ENCODE results near the gene NEUROD2. TPM values are rescaled to one million over a fixed set of nuclear protein-coding genes. Genes with fewer than 3 reads are reported as not detected.
A peak's percentile ranks its signal among the peaks of the same experiment; 100 is the strongest.

The NEUROD2 gene
- total and polyA plus RNA-seq, 2 donors (not counting 3 experiments of a cell fraction or from before 2014, with no cell fraction given) = not detected

GRCh38 chr17:39579318-39580081 is 28.2 kb downstream of the NEUROD2 start:
- no peaks in the 10 kb centered on the region for H4K20me1 ChIP-seq (replicated peaks; ENCODE audit: control insufficient read depth, extremely low read depth, insufficient read depth, low read length)
- CTCF ChIA-PET = interaction anchor here (2.5 to 3.4 kb wide), 3 partner anchors 32 to 44 kb away, joined by 6 to 23 read pairs (median 12); no protein-coding TSS in a partner anchor
- BruUV-seq (replicated peaks) = no TSS peak

GRCh38 chr17:39578272-39578671 is 29.4 kb downstream of the NEUROD2 start:
- Histone ChIP-seq H4K20me1 (replicated peaks; ENCODE audit: control insufficient read depth, extremely low read depth, insufficient read depth, low read length) (no peaks in the 10 kb centered on the region), H3K9ac (replicated peaks; ENCODE audit: extremely low read depth, insufficient read depth, low read length) (no peak overlapping the region), H3K27ac (ENCODE audit: insufficient read depth, low read depth, low read length) (no peak overlapping the region), H3K4me1 (ENCODE audit: control insufficient read depth, extremely low read depth, insufficient read depth, low read length) (peaks cover 7% of the 10 kb centered on the region), H3K9me1 (replicated peaks; ENCODE audit: control insufficient read depth, extremely low read depth, insufficient read depth, low read length) (no peaks in the 10 kb centered on the region), H3K4me2 (ENCODE audit: insufficient read depth, low read length) (no peak overlapping the region), H3K36me3 (ENCODE audit: control insufficient read depth in 2 of 2, extremely low read depth in 1 of 2, insufficient read depth in 2 of 2, low read length in 2 of 2) (no peaks in the 10 kb centered on the region), H3K27me3 (ENCODE audit: control insufficient read depth in 2 of 2, insufficient read depth in 2 of 2, low read length in 2 of 2) (peaks cover 5 to 10% of the 10 kb centered on the region in 2 experiments), H2AFZ (ENCODE audit: low read depth, low read length) (no peak overlapping the region), H3K79me2 (ENCODE audit: control insufficient read depth, insufficient read depth, low read length) (no peaks in the 10 kb centered on the region), H3K9me3 (replicated peaks; ENCODE audit: control insufficient read depth, insufficient read depth, low read length) (no peaks in the 10 kb centered on the region), H3K4me3 (replicated peaks in 1 of 3; ENCODE audit: insufficient read depth in 1 of 3, low read depth in 1 of 3, low read length in 3 of 3) (no peak overlapping the region)
- intact Hi-C loops (cut with micrococcal nuclease) (no loop called here), dilution Hi-C loops (cut with MboI; ENCODE audit: extremely low pct_ligation_motif_present, low sequenced_read_pairs) (no loop called here)
- FAIRE-seq (no peak), DNase-seq (ENCODE audit: low read depth, low spot score) (no peak)
- ChIA-PET POLR2A (no interaction called here), CTCF (interaction anchor here (0.8 to 3.4 kb wide), 5 partner anchors 25 to 45 kb away, joined by 3 to 23 read pairs (median 6); no protein-coding TSS in a partner anchor)
- TF ChIP-seq FOS (IDR thresholded peaks at IDR 0.05; ENCODE audit: borderline replicate concordance, insufficient read depth, low read length) = no peak
- TF ChIP-seq, protein P1, sequence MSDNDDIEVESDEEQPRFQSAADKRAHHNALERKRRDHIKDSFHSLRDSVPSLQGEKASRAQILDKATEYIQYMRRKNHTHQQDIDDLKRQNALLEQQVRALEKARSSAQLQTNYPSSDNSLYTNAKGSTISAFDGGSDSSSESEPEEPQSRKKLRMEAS (IDR thresholded peaks at IDR 0.05; ENCODE audit: insufficient read depth, insufficient read length) = no peak
- BruUV-seq (replicated peaks) = no TSS peak

More at GRCh38 chr17:39579318-39580081, 28.2 kb downstream of the NEUROD2 start:
- POLR2A ChIA-PET = no interaction called here
- DNase-seq (ENCODE audit: low read depth, low spot score) (peak; percentile 39), FAIRE-seq (no peak)
- Histone ChIP-seq H3K9me3 (replicated peaks; ENCODE audit: control insufficient read depth, insufficient read depth, low read length) (no peaks in the 10 kb centered on the region), H3K9me1 (replicated peaks; ENCODE audit: control insufficient read depth, extremely low read depth, insufficient read depth, low read length) (no peaks in the 10 kb centered on the region), H3K27me3 (ENCODE audit: control insufficient read depth in 2 of 2, insufficient read depth in 2 of 2, low read length in 2 of 2) (peaks cover 8 to 10% of the 10 kb centered on the region in 2 experiments), H3K9ac (replicated peaks; ENCODE audit: extremely low read depth, insufficient read depth, low read length) (no peak overlapping the region), H3K36me3 (ENCODE audit: control insufficient read depth in 2 of 2, extremely low read depth in 1 of 2, insufficient read depth in 2 of 2, low read length in 2 of 2) (no peaks in the 10 kb centered on the region), H3K27ac (ENCODE audit: insufficient read depth, low read depth, low read length) (no peak overlapping the region), H2AFZ (ENCODE audit: low read depth, low read length) (no peak overlapping the region), H3K79me2 (ENCODE audit: control insufficient read depth, insufficient read depth, low read length) (no peaks in the 10 kb centered on the region), H3K4me3 (replicated peaks in 1 of 3; ENCODE audit: insufficient read depth in 1 of 3, low read depth in 1 of 3, low read length in 3 of 3) (no peak overlapping the region), H3K4me2 (ENCODE audit: insufficient read depth, low read length) (no peak overlapping the region), H3K4me1 (ENCODE audit: control insufficient read depth, extremely low read depth, insufficient read depth, low read length) (peaks cover 3% of the 10 kb centered on the region)
- intact Hi-C loops (cut with micrococcal nuclease) (no loop called here), dilution Hi-C loops (cut with MboI; ENCODE audit: extremely low pct_ligation_motif_present, low sequenced_read_pairs) (no loop called here)
- TF ChIP-seq GATA2 (IDR thresholded peaks at IDR 0.05; ENCODE audit: insufficient read depth, insufficient read length, low read depth, low read length) = no peak
- no peak for TF ChIP-seq FOS (IDR thresholded peaks at IDR 0.05; ENCODE audit: borderline replicate concordance, insufficient read depth, low read length)

All from endothelial cell of umbilical vein (primary cell).